Left lung (tissue), 8 donors: ENCODE data around the gene ELK3. TPM values are rescaled to one million over a fixed set of nuclear protein-coding genes. Genes with fewer than 3 reads are reported as not detected.

ENCODE experiments used
- polyA plus RNA-seq, 6 donors: library from polyadenylated mRNA; unstranded; fragments of 120-200 nt; gene quantifications; one replicate each; pipeline ENCODE4 v1.2.1, GENCODE V29; 2013; ENCODE audit not compliant: insufficient read length in 6 of 6
- total RNA-seq, 2 donors: library from RNA; stranded (reverse); fragmentation: NEBNext Ultra II Directional; extraction: Animal tissue kit (Norgen Biotek cat#: 25700); gene quantifications; one replicate each; pipeline ENCODE4 v1.2.1, GENCODE V29; 2021
- donor health status: DM: no; HTN: yes; CAD: no.
- donor health status: DM: no; HTN: no; CAD: no.

The ELK3 gene
- total and polyA plus RNA-seq, 8 donors = 39.1 to 91.7 (median 80.0) TPM

Other genes with a start within 250 kb of the ELK3 start
- 1 to 10 TPM; 1.1 to 7.1 TPM for gene HAL, start 198.0 kb upstream of the ELK3 start, total RNA-seq
- 1 to 10 TPM in 3 of 6 donors, under 1 TPM in 3; 0.64 to 1.3 (median 1.0) TPM for gene HAL, start 198.0 kb upstream of the ELK3 start, polyA plus RNA-seq
- 100 to 1,000 TPM; 201 to 227 TPM for gene LTA4H, start 158.8 kb upstream of the ELK3 start, total RNA-seq
- gene LTA4H, start 158.8 kb upstream of the ELK3 start, polyA plus RNA-seq = 100 to 1,000 TPM; 173 to 222 (median 189) TPM
- gene CDK17, start 206.1 kb downstream of the ELK3 start, total RNA-seq = 10 to 100 TPM; 32.1 to 36.4 TPM
- 10 to 100 TPM; 51.0 to 67.9 (median 55.0) TPM for gene CDK17, start 206.1 kb downstream of the ELK3 start, polyA plus RNA-seq